GM21825 (cell line): Measurements from ENCODE around the gene MEGF11.

Source experiments
- ATAC-seq: cut with Tn5 transposase; IDR thresholded peaks from one replicate; pipeline ENCODE4 v1.9.1; 2021; ENCODE audit warnings: mild to moderate bottlenecking, moderate library complexity; ENCODE audit not compliant: unreplicated experiment

MEGF11 gene

DNA sequence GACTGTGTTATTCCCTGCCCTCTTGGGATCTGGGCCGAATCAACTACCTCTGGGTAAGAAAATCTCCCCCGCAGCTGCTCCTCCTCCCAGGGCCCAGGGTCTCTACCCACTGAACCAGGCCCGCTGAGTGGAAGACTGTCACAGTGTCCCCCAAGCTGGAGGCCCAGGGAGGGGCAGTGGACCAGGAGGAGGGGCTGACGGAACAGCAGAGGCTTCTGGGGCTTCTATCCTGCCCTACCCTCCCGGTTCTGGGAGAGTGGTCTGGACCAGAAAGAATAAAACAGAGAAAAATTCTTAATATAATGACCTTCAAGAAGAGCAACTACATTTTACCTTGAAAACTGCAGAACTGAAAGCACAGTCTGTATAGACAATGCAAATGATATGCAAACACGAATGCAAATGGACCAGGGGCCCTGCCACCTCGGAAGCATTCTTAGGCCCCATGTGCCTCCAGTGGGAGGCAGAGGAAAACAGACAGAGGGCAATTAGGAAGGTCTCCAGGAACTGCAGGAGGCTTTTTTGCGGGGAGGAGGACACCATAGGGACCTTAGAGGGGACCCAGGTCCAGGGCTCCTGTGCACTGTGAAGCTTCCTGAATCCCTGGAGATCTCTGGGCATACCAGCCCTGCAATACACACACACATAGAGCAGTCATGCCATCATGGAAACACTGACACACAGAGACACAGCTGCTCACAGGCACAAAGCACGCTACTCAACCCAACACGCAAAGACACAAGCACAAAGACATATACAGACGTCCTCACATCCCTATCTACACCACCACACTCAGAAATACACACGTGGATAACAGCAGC is 12.3 kb downstream of the MEGF11 start:
- no peak for ATAC-seq

DNA sequence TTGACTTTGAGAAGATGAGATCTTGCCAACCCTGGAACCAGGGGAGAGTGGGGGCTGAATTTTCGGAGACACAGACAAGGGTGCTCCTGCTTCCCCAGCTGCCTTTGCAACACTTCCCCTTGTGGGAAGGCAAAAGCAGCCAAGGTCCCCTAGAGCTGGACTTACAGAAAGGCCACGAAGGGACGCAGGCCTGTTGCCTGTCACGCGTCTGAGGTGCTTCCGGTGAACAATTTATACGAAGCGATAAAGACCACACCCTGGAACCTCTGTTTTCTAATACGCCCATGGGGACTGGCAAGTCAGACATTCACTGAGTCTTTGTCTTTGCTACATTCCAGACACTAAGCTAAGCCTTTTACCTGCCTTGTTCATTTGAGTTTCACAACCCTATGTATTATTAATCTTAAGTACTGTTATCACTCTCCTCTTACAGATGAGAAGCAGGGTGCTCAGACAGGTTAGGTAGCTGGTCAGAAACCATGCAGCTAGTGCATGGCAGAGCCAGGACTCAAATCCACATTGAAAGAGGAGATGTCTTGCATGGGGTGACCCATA is 13.2 kb downstream of the MEGF11 start:
- ATAC-seq: no peak

DNA sequence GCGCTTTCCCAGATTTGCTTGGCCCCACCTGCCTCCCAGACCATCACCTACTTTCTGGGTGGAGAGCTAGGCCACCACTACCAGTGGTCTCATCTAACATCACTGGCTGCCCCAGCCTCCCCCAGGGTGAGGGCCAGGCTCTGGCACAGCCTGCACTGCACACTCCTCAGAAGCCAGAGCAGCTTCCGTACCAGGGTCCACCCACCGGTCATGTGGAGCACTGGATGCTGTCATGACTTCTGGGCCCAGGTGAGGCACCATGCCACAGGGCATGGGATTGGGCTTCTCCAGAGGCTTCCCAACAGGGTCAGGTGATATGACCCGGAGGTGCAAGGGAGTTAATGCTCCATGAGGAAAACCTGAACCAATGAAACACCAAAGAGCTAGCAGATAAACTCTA is 14.0 kb downstream of the MEGF11 start:
- no peak for ATAC-seq

DNA sequence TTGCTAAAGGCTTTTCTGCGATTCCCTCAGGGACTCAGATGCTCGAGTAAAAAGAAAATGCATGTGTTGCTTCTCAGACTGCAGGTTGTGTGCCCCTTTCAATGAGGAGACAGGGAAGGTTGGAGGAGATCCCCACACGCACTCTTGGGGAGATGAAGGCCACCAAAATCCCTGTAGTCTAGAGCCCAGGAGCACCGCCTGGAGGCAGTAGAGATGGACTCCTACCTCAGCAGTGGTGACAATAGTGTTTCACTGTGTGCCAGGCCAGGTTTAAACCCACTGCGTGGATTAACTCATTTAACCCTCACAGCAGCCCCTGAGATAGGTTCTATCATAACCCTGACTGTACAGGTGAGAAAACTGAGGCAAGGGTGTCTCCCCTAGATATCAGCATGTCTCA is 15.2 kb downstream of the MEGF11 start:
- ATAC-seq: no peak

DNA sequence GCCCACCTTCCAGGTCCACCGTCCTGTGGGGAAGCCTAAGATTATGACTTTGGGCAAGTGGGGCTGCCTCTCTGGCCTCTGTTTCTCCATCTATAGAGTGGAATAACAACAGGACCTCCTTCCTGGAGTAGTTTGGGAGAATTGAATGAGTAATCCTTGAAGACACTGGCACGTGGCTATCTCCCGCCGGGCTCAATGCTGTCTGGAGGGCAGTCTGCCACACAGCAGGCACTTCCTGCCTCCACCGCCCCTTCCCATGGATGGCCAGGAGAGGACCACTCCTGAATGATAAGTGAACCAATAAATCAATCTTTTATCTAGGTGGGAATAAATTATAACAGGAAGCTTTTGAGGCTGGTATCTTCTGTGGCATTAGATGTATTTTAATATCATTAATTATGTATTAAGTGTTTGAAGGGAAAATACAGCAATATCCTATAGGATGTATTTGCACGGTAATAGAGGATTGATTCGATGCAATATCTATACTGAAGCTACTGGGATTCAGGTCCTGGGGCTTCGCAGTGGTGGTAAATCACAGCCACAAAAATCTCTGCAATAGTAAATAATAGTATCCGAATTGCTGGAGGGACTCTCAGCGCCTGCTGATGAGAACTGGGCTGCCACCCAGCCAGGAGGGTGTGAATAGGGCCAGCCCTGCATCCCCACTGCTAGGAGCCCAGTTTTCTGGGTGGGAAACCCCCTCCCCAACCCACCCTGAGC is 15.9 kb downstream of the MEGF11 start:
- ATAC-seq: no peak

DNA sequence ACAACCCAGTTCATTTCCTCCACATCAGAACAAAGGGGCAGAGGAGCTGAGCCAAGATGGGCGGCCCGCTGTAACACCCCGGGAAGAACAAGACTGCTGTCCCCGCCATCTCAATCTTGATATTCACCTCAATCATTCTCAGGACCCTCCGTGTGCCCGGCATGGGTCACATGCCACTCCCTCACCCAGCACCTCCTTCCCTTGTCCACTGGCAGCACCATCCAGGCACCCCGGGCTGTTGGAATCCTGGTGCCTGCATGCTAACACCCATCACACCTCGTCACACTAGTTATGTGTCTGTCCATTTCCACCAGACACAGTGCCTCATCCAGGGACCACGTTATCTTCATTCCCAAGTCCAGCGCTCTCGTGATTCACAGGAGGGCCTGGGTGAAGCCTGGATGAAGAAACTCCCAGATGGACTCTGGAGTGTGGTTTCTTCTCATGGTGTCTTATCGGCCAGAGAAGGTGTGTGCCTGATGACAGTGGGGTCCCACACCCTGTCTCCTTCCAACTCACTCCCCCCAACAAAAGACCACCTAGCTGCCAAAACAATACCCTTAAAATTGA is 16.7 kb downstream of the MEGF11 start:
- ATAC-seq: no peak

DNA sequence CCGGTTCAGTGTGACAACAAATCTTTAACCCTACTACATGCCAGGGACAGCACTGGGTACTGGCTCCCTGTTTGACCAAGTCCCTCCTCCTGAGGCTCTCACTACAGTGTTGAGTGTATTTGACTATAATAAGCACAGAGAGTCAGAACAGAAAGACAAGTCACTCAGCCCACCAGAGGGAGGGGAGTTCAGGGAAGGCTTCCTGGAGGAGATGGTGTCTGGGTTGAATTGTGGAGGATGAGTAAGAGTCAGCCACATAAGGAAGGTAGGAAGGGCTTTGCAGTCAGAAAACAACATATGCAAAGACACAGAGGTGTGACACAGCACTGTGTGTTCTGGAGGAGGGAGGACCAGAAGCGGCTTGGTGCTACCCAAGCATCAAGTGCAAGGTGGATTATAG is 17.7 kb downstream of the MEGF11 start:
- ATAC-seq: no peak

DNA sequence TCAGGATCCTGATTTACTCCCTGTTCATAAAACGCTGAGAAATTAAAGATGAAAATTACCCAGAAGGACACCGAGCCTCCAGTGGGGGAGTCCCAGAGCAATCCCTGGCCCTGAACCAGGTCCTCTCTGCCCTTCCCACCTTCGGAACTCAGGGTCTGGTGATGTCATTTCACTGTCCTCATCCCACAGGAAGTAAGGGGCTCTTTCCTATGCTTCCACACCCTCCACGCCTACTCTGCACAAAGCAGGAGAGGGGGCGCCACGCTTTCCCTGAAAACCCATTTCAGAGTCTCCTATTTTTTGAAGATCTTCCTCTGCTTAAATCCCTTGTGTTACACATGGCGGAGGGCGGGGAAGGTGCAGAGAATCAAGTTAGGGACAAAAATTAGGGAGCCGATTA is 18.8 kb downstream of the MEGF11 start:
- no peak for ATAC-seq

DNA sequence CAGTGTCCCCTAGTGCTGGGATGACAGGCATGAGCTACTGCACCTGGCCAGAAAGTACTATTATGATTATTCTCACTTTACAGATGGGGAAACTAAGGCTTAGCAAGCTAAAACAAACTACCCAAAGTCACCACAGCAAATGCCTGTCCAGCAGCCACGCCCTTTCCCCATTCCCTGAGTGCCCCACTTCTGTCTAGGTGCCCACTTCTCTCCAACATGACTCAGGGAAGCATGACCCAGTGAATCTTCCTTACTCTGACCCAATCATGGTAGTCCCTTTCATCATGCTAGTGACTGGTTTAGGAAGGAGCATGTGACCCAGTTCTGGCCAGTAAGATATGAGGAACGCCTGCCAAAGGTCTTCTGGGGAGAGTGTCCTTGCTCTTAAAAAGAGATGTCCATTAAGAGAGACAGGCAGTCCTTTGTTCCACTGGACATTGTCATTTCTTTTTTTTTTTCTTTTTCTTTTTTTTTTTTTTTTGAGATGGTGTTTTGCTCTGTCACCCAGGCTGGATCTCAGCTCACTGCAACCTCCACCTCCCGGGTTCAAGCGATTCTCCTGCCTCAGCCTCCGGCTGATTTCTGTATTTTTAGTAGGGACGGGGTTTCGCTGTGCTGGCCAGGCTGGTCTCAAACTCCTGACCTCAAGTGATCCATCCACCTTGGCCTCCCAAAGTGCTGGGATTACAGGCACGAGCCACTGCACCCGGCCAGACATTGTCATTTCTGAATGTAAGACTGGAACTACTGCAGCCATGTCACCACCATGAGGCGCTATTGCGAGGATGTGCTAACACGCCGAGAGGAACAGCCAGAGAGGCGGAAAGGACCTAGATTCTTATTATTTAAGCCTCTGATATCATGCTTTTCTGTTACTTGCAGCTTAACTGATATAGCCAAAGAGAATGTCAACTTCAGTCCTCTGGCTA is 19.8 kb downstream of the MEGF11 start:
- ATAC-seq: no peak

DNA sequence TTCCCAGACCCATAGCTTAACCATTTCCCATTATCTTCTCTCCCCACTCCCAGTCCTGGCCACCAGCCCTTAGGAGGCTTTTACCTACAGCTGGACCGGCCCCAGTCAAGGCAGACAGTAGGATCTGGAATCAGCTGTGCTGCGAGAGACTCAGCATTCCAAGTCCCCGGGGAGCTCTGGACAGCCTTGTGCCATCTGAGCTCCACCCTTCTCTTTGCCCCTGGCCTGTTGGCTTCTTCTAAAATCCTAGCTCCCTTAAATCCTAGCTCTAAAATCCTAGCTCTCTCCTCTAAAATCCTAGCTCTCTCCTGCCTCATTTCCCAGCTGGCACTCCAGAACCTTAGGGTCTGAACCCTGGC is 21.3 kb downstream of the MEGF11 start:
- ATAC-seq: no peak

DNA sequence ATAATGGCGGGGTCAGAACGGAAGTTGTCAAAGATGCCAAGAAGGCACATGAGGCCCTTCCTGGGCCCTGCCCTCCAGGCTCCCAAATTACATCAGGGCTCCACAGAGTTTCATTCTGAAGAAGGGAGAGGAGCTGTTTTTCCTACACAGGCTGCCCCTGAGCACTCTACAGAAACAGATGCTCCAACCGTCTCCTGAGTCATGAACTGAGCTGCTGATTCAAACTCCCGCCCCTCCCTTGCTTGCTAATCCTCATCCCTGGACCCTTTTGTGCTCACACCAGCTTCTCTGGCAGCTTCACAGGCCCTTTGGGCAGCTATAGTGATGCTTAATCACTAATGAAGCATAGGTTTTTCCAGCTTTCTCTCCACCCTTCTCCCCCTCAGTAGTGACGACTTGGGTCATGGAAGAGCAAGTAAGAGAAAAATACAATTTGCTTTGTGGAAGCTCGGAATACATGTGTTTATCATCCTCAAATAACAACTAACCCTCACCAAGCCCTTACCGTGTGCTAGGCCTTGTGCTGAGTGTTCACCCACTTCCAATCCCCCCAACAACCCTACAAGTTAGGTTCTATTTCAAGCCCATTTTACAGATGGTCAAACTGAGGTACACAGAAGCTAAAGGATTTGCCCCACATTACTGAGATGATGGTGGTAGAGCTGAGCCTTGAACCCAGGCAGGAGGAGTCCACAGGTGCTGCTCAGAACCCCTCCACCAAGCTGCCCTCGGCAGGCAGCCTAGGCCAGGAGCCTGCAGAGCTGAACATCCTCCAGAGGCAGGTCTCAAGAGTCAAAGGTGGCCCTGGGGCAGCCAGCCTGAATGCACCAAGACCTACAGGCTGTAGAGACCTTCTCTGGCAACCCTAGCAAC is 21.9 kb downstream of the MEGF11 start:
- no peak for ATAC-seq

DNA sequence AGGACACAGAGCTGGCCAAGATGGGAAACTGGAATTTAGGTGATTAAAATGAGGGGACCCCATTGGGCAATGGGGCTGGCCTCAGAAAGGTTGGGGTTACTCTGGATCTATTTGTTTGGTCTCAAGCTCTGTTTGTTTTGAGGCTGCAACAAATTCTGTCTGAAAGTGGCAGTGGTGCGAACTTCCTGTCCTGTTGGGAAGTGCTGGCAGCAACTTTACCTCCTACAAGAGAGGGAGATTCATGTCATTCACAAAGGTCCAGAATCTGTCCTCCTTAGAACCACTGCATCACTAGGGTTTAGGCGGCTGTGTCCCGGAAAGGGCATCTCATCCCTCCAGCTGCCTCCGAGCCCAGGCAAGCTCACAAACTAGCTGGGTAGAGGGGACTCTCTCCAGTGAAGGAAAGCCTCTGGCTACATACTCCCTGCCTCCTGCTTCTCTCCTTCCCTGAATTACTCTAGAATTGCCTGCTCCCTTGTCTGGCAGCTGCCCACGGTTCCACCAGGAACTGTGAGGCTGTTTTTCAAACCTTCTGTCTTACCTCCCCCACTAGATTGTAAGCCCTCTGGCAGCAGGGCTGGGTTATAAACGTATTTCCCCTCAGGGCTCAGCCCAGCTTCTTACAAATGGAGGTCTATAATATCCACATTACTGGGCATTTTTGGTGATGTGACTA is 23.6 kb downstream of the MEGF11 start:
- ATAC-seq: no peak

DNA sequence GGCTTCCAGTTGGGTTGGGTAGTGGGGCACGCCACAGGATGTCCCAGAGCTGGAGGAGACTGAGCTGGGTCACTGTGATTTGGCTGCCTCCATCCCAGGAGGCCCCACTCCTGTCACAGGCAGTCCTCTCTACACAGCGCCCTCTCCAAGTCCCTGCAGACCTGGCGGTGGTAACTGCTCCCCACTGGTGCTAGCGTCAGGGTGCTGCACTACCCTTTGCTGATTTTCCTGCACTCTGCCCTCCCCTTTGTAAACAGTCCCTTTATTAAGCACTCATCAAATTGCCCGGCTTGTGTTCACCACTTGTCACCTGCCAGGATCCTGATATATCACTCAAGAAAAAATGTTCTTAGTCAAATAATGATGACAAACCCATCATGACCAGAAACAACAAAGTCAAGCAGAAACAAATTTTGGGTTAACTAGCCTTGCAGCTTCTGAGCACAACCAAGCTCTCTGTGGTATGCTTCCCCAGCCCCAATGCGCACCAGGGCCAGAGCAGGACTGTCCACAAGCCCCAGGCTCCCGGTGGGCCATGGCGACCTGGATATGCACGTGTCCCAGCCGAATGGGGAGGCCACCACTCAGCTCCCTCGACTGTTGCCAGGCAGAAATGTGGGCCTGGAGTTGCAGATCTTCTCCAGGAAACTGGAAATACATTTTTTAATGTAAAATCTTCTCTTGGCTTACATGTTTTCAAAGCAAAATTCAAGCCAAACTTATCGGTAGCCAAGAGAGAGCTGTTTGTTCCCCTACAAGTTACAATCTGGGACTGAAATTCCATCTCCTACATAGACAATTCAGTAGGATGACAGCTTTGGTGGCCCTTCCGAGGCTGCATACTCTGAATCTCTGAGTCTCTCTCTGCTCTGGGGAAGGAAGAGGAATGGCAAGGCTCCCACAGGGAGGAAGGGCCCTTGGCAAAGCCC is 24.5 kb downstream of the MEGF11 start:
- no peak for ATAC-seq

DNA sequence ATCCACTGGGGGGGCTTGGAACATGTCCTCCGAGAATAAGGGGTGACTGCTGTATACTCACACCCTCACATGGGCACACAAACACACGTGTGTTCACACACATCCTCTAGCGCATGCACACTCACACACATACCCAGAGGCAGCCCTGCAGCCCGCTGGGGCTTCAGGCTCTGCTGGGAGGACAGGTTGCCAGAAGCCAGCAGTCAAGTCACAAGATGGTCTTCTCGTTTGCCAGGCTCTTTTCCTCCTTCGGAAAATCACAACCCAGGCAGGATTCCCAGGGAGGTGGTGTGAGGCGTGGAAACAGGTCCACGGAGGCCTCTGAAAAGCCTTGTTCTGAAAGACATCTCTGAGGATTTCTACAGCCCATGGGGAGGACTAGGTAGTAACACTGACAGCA is 26.8 kb downstream of the MEGF11 start:
- ATAC-seq: no peak

DNA sequence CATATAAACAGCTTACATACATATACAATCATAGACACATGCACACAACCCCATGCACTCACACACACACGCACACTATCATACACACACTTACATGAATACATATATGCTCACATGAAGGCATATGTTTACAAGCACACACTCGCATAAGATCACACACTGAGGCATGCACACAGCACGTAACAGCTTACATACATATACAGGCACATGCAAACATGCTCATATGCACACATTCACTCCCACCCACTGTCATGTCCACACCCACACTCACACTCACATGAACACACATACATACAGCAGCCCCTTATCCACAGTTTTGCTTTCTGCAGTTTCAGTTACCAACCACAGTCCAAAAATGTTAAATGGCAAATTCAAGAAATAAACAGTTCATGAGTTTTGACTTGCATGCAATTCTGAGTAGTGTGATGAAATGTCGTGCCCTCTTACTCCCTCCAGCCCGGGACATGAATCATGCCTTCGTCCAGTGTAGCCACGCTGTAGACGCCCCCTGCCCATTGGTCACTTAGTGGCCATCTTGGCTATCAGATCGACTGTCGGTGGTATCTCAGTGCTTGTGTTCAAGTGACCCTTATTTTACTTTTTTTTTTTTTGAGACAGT is 27.8 kb downstream of the MEGF11 start:
- ATAC-seq: no peak

DNA sequence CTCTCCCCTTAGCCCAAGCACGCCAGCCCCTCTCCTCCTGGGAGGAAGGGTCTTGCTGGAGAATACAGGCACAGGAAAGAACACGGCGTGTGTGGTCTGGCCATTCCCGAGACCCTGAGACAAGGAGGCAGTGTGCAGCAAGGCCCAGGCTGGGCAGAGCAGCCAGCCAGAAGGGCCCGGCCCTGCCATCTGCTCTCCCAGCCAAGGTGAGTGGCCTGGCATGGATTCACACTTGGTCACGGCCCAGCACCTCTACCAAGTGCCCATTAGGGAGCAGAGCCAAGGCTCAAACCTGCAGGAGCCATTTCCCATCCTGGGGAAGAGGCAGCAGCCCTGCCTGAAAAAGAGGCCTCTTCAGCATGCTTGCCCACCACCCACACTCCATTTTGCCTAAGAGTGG is 28.6 kb downstream of the MEGF11 start:
- ATAC-seq: no peak

DNA sequence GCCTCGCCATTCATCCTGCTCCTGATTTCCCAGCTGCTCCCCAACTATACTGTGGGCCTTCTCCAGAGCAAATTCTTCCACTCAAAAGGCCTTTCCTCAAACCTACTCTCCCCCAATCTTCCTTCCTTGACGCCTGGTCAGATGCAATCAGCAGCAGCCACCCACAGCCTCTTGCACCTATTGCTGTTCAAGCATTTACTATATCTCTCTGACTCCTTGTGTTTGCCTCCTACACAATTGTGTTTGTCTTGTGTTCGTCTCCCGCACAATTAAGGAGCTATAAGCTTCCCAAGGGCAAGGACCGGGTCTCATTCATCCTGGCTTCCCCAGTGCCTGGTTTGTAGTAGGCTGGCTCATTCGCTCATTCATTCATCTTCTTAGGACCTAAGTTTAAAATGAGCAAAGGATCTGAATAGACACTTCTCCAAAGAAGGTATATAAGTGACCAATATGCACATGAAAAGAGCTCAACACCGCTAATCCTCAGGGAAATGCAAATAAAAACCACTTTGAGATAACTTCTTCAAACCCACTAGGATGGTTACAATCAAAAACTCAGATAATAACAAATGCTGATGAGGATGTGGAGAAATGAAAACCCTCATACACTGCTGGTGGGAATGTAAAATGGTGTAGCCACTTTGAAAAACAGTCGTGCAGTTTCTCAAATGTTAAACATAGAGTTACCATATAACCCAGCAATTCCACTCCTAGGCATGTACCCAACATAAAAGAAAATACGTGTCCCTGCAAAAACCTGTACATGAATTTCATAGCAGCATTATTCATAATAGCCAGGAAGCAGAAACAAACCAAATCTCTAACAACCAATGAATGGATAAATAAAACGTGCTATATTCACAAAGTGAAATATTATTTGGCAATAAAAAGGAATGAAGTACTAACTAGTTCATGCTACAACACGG is 31.0 kb downstream of the MEGF11 start:
- ATAC-seq: no peak
